A673 (cell line): ENCODE results near the gene ANKRD55.

Experiments used
- CTCF ChIP-seq: fragments of 300-800, 200-600 bp; sonication (generic); conservative IDR thresholded peaks from 2 replicates; pipeline ENCODE4 v1.5.1; 2017; ENCODE audit warnings: low read depth, mild to moderate bottlenecking, antibody characterized with exemption, low read length, moderate library complexity, mixed read lengths
- EZH2 ChIP-seq: fragments of 200-600 bp; sonication (generic); IDR thresholded peaks from 2 replicates; pipeline ENCODE4 v1.6.1; 2017; ENCODE audit warnings: borderline replicate concordance, low read depth, mild to moderate bottlenecking, mixed read lengths, antibody characterized with exemption, low read length; ENCODE audit not compliant: poor library complexity, severe bottlenecking

DNA sequence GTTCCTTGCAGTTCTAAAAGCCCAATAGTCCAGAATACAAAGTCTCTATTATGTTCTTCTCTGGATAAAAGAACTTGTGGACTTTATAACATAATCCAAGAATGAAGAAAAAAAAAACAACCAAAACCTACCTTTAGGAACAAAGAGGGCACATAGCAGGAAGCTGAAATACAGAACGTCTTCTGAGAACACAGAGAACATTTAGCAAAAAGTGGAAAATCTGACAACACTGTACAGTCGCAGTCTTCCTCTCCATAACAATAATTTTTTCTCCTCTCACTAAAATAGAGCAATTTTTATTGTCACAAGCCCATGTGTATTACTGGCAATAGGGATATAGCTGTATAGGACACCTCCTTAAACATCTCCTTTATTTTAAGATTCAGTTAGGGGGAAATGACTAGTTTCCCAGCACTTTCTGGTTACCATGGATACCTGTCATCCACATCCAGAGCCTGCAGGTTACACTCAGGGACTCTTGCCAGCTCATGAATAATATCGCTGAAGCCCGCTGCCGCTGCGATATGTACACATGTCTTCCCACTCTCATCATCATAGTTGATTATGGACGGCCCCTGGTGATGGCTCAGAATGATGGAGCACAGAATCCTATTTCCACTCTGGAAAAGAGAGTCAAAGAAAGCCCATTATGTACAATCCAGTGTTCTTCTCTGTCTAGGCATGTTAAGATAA lies 106.5 kb downstream of the ANKRD55 start:
- TF ChIP-seq CTCF (no peak), EZH2 (no peak)
